K562 treated with DMSO at 1 percent for 12 hours (cell line): Measurements from ENCODE around the gene TYRP1. TPM values are rescaled to one million over a fixed set of nuclear protein-coding genes. Genes with fewer than 3 reads are reported as not detected.

Experiments used
- total RNA-seq: library from RNA; unstranded; fragments of 300-600 nt; gene quantifications from 2 replicates; pipeline ENCODE4 v1.2.3, GENCODE V29; 2022; ENCODE audit not compliant: insufficient read depth

The TYRP1 gene, protein sequence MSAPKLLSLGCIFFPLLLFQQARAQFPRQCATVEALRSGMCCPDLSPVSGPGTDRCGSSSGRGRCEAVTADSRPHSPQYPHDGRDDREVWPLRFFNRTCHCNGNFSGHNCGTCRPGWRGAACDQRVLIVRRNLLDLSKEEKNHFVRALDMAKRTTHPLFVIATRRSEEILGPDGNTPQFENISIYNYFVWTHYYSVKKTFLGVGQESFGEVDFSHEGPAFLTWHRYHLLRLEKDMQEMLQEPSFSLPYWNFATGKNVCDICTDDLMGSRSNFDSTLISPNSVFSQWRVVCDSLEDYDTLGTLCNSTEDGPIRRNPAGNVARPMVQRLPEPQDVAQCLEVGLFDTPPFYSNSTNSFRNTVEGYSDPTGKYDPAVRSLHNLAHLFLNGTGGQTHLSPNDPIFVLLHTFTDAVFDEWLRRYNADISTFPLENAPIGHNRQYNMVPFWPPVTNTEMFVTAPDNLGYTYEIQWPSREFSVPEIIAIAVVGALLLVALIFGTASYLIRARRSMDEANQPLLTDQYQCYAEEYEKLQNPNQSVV
- not detected in 2 replicates for total RNA-seq

DNA sequence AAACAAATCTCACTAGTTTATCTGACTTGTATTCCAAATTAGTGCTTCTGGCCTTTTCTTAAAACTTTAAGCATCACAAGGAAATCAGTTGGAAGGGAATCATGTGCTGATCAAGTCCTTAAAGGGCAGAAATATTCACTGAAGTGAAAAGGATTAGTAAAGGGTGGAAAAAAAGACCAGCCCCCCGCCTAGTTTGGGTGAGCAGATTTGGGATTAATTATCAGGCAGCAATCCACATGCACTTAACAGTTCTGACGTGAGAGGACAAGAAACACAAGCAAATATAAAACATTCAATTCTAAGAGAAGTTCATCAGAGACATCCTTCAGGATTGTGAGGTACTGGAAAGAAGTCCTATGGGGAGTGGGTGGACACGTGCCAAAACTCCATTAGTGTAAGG lies at the start of gene TYRP1:
Gene TYRP1 (plus strand): TSS at position 245 of the 400 bp plus-strand sequence. CDS start 612 bp downstream, outside the sequence.

Other genes with a start within 250 kb of the TYRP1 start
- 0.50 TPM in 1 of 2 replicates, not detected in the other for gene LURAP1L, start 81.6 kb downstream of the TYRP1 start, total RNA-seq